ENCODE results near the gene CCDC73.

DNA sequence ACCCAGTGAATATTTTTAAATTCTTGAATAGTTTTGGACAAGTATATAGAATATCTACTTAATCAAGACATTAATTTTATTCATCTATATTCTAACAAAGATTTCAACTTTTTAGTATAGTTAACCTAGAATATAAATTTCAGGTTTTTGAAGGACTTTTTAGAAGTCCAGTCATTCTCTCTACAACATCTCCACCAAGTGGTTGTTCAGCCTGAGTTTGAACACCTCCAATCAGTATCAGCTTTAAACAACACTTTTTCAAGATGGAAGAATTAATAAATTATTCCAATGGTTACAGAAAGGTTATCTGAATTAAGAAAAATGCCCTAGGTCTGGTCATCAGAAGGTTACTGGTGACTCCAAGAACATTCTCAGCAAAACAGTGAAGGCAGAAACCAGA, 179.0 kb downstream of the CCDC73 start:
- TF ChIP-seq POLR2A (IDR thresholded peaks at IDR 0.05), result no peak
- TF ChIP-seq, protein P1, sequence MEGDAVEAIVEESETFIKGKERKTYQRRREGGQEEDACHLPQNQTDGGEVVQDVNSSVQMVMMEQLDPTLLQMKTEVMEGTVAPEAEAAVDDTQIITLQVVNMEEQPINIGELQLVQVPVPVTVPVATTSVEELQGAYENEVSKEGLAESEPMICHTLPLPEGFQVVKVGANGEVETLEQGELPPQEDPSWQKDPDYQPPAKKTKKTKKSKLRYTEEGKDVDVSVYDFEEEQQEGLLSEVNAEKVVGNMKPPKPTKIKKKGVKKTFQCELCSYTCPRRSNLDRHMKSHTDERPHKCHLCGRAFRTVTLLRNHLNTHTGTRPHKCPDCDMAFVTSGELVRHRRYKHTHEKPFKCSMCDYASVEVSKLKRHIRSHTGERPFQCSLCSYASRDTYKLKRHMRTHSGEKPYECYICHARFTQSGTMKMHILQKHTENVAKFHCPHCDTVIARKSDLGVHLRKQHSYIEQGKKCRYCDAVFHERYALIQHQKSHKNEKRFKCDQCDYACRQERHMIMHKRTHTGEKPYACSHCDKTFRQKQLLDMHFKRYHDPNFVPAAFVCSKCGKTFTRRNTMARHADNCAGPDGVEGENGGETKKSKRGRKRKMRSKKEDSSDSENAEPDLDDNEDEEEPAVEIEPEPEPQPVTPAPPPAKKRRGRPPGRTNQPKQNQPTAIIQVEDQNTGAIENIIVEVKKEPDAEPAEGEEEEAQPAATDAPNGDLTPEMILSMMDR (IDR thresholded peaks at IDR 0.05), result peak in 2 of 4 experiments; percentile 30 to 37

All from uterus (tissue), 2 donors.